GM21737 (cell line): ENCODE data around the gene GAPDHS.

Experiments used
- ATAC-seq: cut with Tn5 transposase; IDR thresholded peaks from one replicate; pipeline ENCODE4 v1.9.1; 2021; ENCODE audit warnings: mild to moderate bottlenecking, moderate library complexity; ENCODE audit not compliant: unreplicated experiment

Gene GAPDHS

GRCh38 chr19:35534803-35535480 lies 1.7 kb downstream of the GAPDHS start:
- ATAC-seq = no peak

DNA sequence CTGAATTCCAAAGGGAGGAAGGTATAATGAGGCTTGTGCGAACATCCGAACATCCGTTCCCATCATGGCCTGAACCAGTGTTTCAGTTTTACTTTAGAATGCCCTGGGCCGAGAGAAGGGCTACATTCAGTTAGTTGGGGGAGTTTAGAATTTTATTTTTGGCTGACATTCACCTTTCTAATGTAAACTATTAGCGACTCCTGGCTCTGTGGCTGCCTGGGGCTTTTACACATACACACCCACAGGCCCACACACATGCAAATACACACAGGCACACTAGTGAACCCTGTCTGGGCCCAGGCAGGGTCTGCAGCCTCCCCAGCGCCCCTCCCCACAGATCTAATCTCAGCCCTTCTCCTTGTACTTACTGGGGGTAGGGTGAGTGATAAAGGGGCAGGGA lies 6.1 kb downstream of the GAPDHS start:
- ATAC-seq = no peak

GRCh38 chr19:35539850-35540249 lies 6.6 kb downstream of the GAPDHS start:
- ATAC-seq = no peak

GRCh38 chr19:35540356-35540927 lies 7.2 kb downstream of the GAPDHS start:
- no peak for ATAC-seq

DNA sequence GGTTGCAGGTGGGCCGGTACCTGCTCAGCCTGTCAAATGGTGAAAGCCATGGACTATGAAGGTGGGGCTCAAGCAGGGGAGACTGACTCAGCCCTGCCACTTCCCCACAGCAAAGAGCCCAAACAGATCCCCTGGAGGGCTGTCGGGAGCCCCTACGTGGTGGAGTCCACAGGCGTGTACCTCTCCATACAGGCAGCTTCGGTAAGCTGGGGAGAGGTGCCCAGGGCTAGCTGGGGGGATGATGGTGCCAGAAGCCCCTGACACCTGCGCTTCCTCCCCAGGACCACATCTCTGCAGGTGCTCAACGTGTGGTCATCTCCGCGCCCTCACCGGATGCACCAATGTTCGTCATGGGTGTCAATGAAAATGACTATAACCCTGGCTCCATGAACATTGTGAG lies 9.0 kb downstream of the GAPDHS start:
- ATAC-seq = no peak

DNA sequence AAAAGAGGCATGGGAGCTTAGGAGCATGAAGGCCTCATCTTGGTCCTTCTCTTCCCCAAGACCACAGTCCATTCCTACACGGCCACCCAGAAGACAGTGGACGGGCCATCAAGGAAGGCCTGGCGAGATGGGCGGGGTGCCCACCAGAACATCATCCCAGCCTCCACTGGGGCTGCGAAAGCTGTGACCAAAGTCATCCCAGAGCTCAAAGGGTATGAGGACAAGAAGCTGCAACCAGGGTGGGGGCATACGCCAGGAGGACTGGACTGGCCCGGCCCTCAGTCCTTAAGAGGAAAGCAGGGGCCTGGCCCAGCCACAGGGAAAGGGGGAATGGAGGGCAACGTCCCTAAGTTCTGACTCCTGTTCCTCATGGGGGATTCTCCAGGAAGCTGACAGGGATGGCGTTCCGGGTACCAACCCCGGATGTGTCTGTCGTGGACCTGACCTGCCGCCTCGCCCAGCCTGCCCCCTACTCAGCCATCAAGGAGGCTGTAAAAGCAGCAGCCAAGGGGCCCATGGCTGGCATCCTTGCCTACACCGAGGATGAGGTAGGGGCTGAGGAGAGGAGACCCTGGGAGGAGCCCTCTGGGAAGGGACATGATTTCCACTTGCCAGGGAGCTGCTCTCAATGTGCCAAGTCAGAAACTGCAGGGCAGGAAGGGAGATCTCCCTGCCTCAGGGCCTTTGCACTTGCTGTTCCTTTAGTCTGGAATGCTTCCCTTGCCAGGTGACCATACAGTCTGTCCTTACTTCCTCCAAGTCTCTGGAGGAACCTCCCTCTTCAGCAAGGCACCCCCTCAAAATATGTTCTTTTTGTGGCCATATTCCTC lies 10.2 kb downstream of the GAPDHS start:
- ATAC-seq = no peak

GRCh38 chr19:35544110-35544802 lies 11.0 kb downstream of the GAPDHS start:
- ATAC-seq = no peak

DNA sequence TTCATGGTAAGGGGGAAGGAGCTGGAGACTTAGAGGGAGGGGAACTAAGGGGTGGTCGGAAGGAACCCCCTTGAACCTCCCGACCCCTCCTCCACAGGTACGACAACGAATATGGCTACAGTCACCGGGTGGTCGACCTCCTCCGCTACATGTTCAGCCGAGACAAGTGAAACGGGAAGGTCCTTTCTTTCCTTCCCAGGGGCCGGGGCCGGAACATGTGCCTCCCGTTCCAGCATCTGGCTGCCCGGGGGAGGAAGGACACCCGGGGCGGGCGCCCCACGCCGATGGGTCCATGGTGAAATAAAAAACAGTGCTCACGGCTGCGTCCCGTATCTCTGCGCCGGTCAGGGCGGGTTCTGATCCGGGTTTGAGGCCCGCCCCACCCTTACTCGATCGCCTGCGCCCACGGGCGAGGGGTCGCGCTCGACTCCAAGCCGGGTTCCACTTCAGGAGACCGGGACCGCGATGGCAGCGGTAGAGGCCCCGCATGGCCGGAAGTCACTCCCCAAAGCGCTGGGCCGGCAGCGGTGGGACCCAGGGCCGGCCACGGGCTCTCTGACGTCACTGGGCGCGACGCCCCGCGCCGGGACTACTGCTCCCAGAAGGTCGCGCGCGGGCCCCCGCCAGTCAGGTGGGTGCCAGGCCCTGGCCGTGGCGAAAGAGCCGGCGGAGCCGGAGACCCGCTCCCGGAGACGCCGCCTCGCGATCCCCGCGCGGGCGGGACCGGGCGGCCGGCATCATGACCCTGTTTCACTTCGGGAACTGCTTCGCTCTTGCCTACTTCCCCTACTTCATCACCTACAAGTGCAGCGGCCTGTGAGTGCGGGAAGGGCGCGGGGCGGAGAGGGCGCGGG lies 12.0 kb downstream of the GAPDHS start, which contains the start of gene TMEM147:
TMEM147 (plus strand) TSS at position 626 of the 854 bp plus-strand sequence; CDS start at position 740, 114 bp downstream.
- peak; percentile 75 for ATAC-seq

DNA sequence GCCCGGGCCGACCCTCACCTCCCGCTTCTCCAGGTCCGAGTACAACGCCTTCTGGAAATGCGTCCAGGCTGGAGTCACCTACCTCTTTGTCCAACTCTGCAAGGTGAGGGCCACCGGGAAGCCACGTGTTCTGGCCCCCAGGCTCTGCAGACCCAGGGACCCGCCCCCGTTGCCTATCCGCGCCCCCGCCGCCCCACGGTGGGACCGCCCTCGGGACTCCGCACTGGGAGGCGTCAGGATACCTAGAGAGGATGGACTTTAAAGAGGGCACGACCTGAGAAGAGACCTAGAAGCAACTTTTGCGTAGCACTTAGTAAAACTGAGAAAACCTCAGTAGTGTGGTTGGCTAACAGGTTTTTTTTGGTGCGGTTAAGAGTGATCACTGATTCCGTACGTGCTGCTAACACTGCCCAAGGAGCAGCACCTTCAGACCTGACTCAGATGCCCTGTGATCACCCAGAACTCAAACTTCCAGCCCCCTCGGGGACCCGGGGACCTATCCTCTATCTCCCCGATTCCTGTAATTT lies 12.7 kb downstream of the GAPDHS start:
- ATAC-seq = no peak

- no peak for ATAC-seq
Measured at GRCh38 chr19:35546532-35546931, 13.3 kb downstream of the GAPDHS start.

GRCh38 chr19:35549174-35549788 lies 16.0 kb downstream of the GAPDHS start:
- no peak for ATAC-seq

DNA sequence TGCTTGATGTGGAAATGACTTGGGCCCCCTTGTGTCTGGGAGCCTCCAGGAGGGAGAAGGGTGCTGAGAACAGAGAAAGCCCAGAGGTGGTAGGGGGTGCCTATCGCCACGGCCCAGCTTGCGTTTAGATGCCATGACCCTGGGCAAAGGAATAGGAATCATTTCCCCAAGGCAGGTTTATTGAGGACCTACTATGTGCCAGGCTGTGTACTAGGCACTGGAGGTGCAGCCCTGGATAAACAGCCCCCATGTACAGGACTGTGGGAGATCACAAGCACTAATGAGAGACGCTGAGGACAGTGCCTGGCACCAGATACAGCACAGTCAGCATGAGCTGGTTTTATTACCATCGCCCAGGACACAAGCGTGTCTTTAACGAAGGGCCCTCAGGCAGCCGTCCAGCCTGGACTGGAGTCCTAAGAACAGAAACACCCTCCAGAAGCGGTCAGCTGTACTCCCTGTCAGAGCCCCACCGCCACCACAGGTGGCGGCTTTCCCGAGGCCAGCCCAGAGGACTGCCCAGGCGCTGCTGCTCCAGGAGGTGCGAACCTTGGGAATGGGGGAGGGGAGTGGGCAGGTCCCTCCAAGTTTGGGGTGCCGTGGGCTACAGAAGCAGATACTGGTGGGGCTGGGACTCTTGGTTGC lies 16.7 kb downstream of the GAPDHS start:
- no peak for ATAC-seq

- no peak for ATAC-seq
Measured at GRCh38 chr19:35551091-35551810, 18.0 kb downstream of the GAPDHS start.

GRCh38 chr19:35552534-35553384 lies 19.5 kb downstream of the GAPDHS start:
- no peak for ATAC-seq

GRCh38 chr19:35553385-35554000 lies 20.2 kb downstream of the GAPDHS start:
- no peak for ATAC-seq

DNA sequence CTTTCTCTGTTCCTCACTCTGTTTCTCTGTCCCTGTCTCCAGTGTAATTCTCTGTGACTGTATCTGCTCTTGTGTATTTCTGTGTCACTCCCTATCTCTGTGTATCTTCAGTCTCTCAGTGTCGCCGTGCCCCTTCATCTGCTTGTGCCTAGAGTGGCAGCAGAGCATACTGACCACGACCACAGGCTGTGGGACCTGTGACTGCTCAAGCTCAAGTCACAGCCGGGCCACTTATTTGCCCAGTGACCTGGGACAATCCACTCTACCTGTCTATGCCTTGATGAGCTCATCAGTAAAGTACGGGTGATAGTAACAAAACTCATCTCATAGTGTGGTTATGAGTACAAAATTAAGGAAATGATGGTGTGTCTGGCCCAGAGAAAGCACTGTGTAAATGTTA lies 20.8 kb downstream of the GAPDHS start:
- ATAC-seq = no peak

GRCh38 chr19:35555301-35556005 lies 22.2 kb downstream of the GAPDHS start:
- ATAC-seq = no peak
